H9 (cell line): ENCODE data around the gene FADS2. TPM values are rescaled to one million over a fixed set of nuclear protein-coding genes. Genes with fewer than 3 reads are reported as not detected.
A peak's percentile ranks its signal among the peaks of the same experiment; 100 is the strongest.

Experiments
- DNase-seq: peaks from one replicate; pipeline ENCODE4 v3.0.0-alpha.2; 2017
- H2AFZ ChIP-seq: one replicate; pipeline ENCODE4 v1.6.1; 2013; ENCODE audit warnings: mild to moderate bottlenecking, low read length, control low read depth, moderate library complexity
- H2AK5ac ChIP-seq: 2 replicates; pipeline ENCODE4 v1.6.1; 2013; ENCODE audit warnings: low read length, control low read depth, mixed read lengths; ENCODE audit not compliant: insufficient read length
- H2BK120ac ChIP-seq: one replicate; pipeline ENCODE4 v1.6.1; 2013; ENCODE audit warnings: low read depth, mild to moderate bottlenecking, low read length, control low read depth, inconsistent platforms; ENCODE audit not compliant: poor library complexity, severe bottlenecking
- H2BK12ac ChIP-seq: 2 replicates; pipeline ENCODE4 v1.6.1; 2013; ENCODE audit warnings: low read length, control low read depth, mixed read lengths, low read depth; ENCODE audit not compliant: insufficient read length
- H2BK15ac ChIP-seq: 2 replicates; pipeline ENCODE4 v1.6.1; 2013; ENCODE audit warnings: low read depth, low read length, control low read depth
- H2BK20ac ChIP-seq: one replicate; pipeline ENCODE4 v1.6.1; 2013; ENCODE audit warnings: low read depth, mild to moderate bottlenecking, low read length, control low read depth, inconsistent platforms; ENCODE audit not compliant: poor library complexity, severe bottlenecking
- H2BK5ac ChIP-seq: 2 replicates; pipeline ENCODE4 v1.6.1; 2013; ENCODE audit warnings: low read length, control low read depth, mixed read lengths; ENCODE audit not compliant: insufficient read length
- H3K14ac ChIP-seq: 2 replicates; pipeline ENCODE4 v1.6.1; 2013; ENCODE audit warnings: low read length, control low read depth; ENCODE audit not compliant: insufficient read depth
- H3K18ac ChIP-seq: 2 replicates; pipeline ENCODE4 v1.6.1; 2013; ENCODE audit warnings: low read depth, mild to moderate bottlenecking, mixed read lengths, low read length, control low read depth; ENCODE audit not compliant: insufficient read length
- H3K23ac ChIP-seq: 2 replicates; pipeline ENCODE4 v1.6.1; 2013; ENCODE audit warnings: low read length, control low read depth, mixed read lengths, low read depth; ENCODE audit not compliant: insufficient read length
- H3K23me2 ChIP-seq: 2 replicates; pipeline ENCODE4 v1.6.1; 2013; ENCODE audit warnings: low read depth, mild to moderate bottlenecking, mixed read lengths, low read length, control low read depth; ENCODE audit not compliant: insufficient read length, poor library complexity, severe bottlenecking
- H3K27ac ChIP-seq: 2 replicates; pipeline ENCODE4 v1.5.1; 2013; ENCODE audit warnings: low read length, control low read depth, mixed read lengths, low read depth; ENCODE audit not compliant: insufficient read length
- H3K27me3 ChIP-seq: 2 replicates; pipeline ENCODE4 v1.6.1; 2013; ENCODE audit warnings: low read length, control low read depth, inconsistent platforms; ENCODE audit not compliant: insufficient read depth
- H3K4ac ChIP-seq: 2 replicates; pipeline ENCODE4 v1.6.1; 2013; ENCODE audit warnings: low read depth, mild to moderate bottlenecking, control low read depth, inconsistent platforms, low read length, moderate library complexity
- H3K4me1 ChIP-seq: 2 replicates; pipeline ENCODE4 v1.6.1; 2013; ENCODE audit warnings: low read length, control low read depth, inconsistent platforms; ENCODE audit not compliant: insufficient read depth
- H3K4me2 ChIP-seq: 2 replicates; pipeline ENCODE4 v1.6.1; 2013; ENCODE audit warnings: low read length, control low read depth, mixed read lengths; ENCODE audit not compliant: insufficient read length, insufficient read depth
- H3K56ac ChIP-seq: 2 replicates; pipeline ENCODE4 v1.6.1; 2013; ENCODE audit warnings: low read depth, mild to moderate bottlenecking, mixed read lengths, low read length, control low read depth; ENCODE audit not compliant: insufficient read length
- H3K79me1 ChIP-seq: 2 replicates; pipeline ENCODE4 v1.6.1; 2013; ENCODE audit warnings: low read depth, mild to moderate bottlenecking, moderate library complexity, low read length, control low read depth, inconsistent platforms; ENCODE audit not compliant: insufficient read depth, poor library complexity, severe bottlenecking
- H3K79me2 ChIP-seq: 2 replicates; pipeline ENCODE4 v1.6.1; 2013; ENCODE audit warnings: low read length, control low read depth, inconsistent platforms; ENCODE audit not compliant: insufficient read depth
- H3K9ac ChIP-seq: 2 replicates; pipeline ENCODE4 v1.6.1; 2013; ENCODE audit warnings: low read length, control low read depth, mixed read lengths; ENCODE audit not compliant: insufficient read length; ENCODE audit errors: extremely low read depth
- H3K9me3 ChIP-seq: one replicate; pipeline ENCODE4 v1.6.1; 2013; ENCODE audit warnings: low read depth, low read length, inconsistent platforms; ENCODE audit not compliant: control insufficient read depth
- H3T11ph ChIP-seq: one replicate; pipeline ENCODE4 v1.6.1; 2013; ENCODE audit warnings: mild to moderate bottlenecking, low read length, control low read depth, inconsistent platforms
- H4K20me1 ChIP-seq: one replicate; pipeline ENCODE4 v1.6.1; 2013; ENCODE audit not compliant: control insufficient read depth, insufficient read length, insufficient read depth
- H4K5ac ChIP-seq: 2 replicates; pipeline ENCODE4 v1.6.1; 2013; ENCODE audit warnings: low read depth, mild to moderate bottlenecking, mixed read lengths, low read length, control low read depth; ENCODE audit not compliant: insufficient read length
- H4K8ac ChIP-seq: replicated peaks from 2 replicates; pipeline ENCODE4 v1.6.1; 2013; ENCODE audit warnings: low read length, control low read depth, mixed read lengths, low read depth; ENCODE audit not compliant: insufficient read length
- H4K91ac ChIP-seq: 2 replicates; pipeline ENCODE4 v1.6.1; 2013; ENCODE audit warnings: low read depth, mild to moderate bottlenecking, moderate library complexity, mixed read lengths, low read length, control low read depth; ENCODE audit not compliant: insufficient read length
- H3K27ac Mint-ChIP-seq, 3 experiments: 2 replicates in 2 of 3; 3 replicates in 1 of 3; pipeline ENCODE4 v1.8.0; 2020 to 2021; ENCODE audit warnings: mixed read lengths in 3 of 3, mild to moderate bottlenecking in 1 of 3, moderate library complexity in 1 of 3
- H3K27me3 Mint-ChIP-seq: 2 replicates; pipeline ENCODE4 v1.8.0; 2021; ENCODE audit warnings: low read depth, mild to moderate bottlenecking, moderate library complexity, mixed read lengths
- H3K36me3 Mint-ChIP-seq, 3 experiments: 2 replicates in 2 of 3; 3 replicates in 1 of 3; pipeline ENCODE4 v1.8.0; 2020 to 2021; ENCODE audit warnings: low read depth in 3 of 3, mixed read lengths in 3 of 3; ENCODE audit not compliant: insufficient read depth in 1 of 3
- H3K4me1 Mint-ChIP-seq, 2 experiments: 2 replicates each; pipeline ENCODE4 v1.8.0; 2020; ENCODE audit warnings: mixed read lengths in 2 of 2
- H3K4me3 Mint-ChIP-seq, 2 experiments: 2 replicates in 1 of 2; 3 replicates in 1 of 2; pipeline ENCODE4 v1.8.0; 2020 to 2021; ENCODE audit warnings: mild to moderate bottlenecking in 2 of 2, mixed read lengths in 2 of 2, moderate library complexity in 1 of 2
- H3K9me3 Mint-ChIP-seq, 2 experiments: 2 replicates in 1 of 2; 3 replicates in 1 of 2; pipeline ENCODE4 v1.8.0; 2020; ENCODE audit warnings: mild to moderate bottlenecking in 2 of 2, mixed read lengths in 2 of 2, moderate library complexity in 1 of 2
- WGBS: extraction: QIAGEN DNeasy Blood & Tissue Kit; methylation state at CpG from one replicate; pipeline ENCODE4 v1.1.7; 2013; ENCODE audit warnings: missing lambda C conversion rate, low lambda C conversion rate, mixed read lengths; ENCODE audit not compliant: insufficient read length; ENCODE audit errors: extremely low coverage; 5-methylcytosine and 5-hydroxymethylcytosine counted together
- total RNA-seq: library from RNA; stranded (reverse); gene quantifications from 2 replicates; pipeline ENCODE4 v1.2.1, GENCODE V29; 2021
- TF ChIP-seq, protein P1 (sequence below): fragments of 200-600 bp; sonication (generic); conservative IDR thresholded peaks from 3 replicates; pipeline ENCODE4 v1.8.0; 2021; ENCODE audit warnings: antibody characterized with exemption, mild to moderate bottlenecking

The FADS2 gene
- total RNA-seq, 1 experiment from 2014 or later, result 322 TPM

DNA sequence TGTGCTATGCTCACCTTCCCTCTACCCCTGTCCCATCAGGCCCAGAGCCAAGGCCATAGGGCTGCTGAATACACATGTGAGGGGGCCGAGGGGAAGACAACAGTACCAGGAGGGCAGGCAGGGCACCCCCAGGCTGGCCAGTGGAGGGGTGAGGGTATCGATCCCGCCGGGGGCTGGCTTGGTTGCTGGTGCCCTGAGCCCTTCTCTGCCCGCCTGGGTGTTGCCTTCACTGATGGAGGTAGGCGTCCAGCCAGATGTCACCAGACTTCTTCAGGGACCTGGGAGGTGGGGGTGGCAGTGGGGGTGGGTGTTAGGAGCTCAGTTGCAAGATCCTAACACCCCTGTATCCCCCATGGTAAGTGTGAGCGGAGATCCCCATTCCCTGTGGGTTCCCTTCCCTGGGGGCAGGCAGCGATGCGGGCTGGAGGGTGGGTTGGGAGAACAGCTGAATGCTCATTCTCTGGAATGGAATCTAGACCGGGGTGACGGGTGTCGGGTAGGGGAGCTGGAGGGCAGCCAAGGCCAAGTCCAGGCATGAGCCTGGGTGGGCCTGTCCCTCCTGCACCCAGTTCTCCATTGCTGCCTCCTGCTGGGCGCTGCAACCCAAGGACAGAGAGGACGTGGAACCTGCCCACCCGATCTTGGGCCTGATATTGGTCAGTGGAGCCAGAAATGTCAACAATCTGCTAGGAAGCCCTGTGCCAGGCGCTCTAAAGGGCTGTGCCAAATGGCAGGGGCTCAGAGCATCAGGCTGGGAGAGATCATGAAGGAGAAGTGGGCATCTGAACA lies 45.7 kb downstream of the FADS2 start:
- no peak overlapping the region for H2BK15ac ChIP-seq
- H3K36me3 Mint-ChIP-seq, result no peaks in the 10 kb centered on the region; a peak in 1 of 7 replicates
- no peak overlapping the region for H3K9ac ChIP-seq
- no peak overlapping the region for H3K23ac ChIP-seq
- no peaks in the 10 kb centered on the region for H4K20me1 ChIP-seq
- no peak overlapping the region for H4K8ac ChIP-seq
- peaks cover 26% of the 10 kb centered on the region for H3K27me3 Mint-ChIP-seq
- WGBS, result no CpG with 5 or more reads among the region's 16 CpGs
- no peak overlapping the region for H3K4me2 ChIP-seq
- no peaks in the 10 kb centered on the region for H3K79me1 ChIP-seq
- H2AFZ ChIP-seq, result no peak overlapping the region
- peaks cover 29 to 30% of the 10 kb centered on the region in 2 experiments for H3K4me1 Mint-ChIP-seq
- DNase-seq, result no peak
- H3K4me1 ChIP-seq, result peaks cover 5% of the 10 kb centered on the region; the same call in 1 of the 2 replicates
- TF ChIP-seq, protein P1, sequence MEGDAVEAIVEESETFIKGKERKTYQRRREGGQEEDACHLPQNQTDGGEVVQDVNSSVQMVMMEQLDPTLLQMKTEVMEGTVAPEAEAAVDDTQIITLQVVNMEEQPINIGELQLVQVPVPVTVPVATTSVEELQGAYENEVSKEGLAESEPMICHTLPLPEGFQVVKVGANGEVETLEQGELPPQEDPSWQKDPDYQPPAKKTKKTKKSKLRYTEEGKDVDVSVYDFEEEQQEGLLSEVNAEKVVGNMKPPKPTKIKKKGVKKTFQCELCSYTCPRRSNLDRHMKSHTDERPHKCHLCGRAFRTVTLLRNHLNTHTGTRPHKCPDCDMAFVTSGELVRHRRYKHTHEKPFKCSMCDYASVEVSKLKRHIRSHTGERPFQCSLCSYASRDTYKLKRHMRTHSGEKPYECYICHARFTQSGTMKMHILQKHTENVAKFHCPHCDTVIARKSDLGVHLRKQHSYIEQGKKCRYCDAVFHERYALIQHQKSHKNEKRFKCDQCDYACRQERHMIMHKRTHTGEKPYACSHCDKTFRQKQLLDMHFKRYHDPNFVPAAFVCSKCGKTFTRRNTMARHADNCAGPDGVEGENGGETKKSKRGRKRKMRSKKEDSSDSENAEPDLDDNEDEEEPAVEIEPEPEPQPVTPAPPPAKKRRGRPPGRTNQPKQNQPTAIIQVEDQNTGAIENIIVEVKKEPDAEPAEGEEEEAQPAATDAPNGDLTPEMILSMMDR, result no peak
- H2BK5ac ChIP-seq, result no peak overlapping the region
- H2AK5ac ChIP-seq, result no peak overlapping the region
- no peak overlapping the region for H3K4me3 Mint-ChIP-seq
- H2BK120ac ChIP-seq, result no peak overlapping the region
- no peak overlapping the region for H4K5ac ChIP-seq
- H3K79me2 ChIP-seq, result no peaks in the 10 kb centered on the region
- no peaks in the 10 kb centered on the region; the same call in 1 of the 2 replicates for H3K27me3 ChIP-seq
- no peak overlapping the region for H3K56ac ChIP-seq
- no peak overlapping the region for H3K14ac ChIP-seq
- no peak overlapping the region for H4K91ac ChIP-seq
- H3T11ph ChIP-seq, result no peak overlapping the region
- 0 out of 7 replicates have a peak overlapping the region, but pooled peaks of 1 of the 3 experiments have one; percentile 30 for H3K27ac Mint-ChIP-seq
- H3K23me2 ChIP-seq, result no peaks in the 10 kb centered on the region
- no peak overlapping the region for H2BK20ac ChIP-seq
- no peak overlapping the region for H3K18ac ChIP-seq
- no peak overlapping the region for H3K4ac ChIP-seq
- no peaks in the 10 kb centered on the region for H3K9me3 ChIP-seq
- H3K9me3 Mint-ChIP-seq, result no peaks in the 10 kb centered on the region
- H2BK12ac ChIP-seq, result no peak overlapping the region
- no peak overlapping the region for H3K27ac ChIP-seq
